Putamen (tissue), 1 donor: ENCODE measurements around the gene HPD.
"Not testable (repeated sequence)": the region's sequence is repeated elsewhere in the genome, so short reads cannot be mapped to it uniquely, and the experiment has no call there.

Experiments
- DNase-seq: peaks from one replicate; pipeline ENCODE4 v3.0.0-alpha.2; 2016; ENCODE audit warnings: low spot score

Gene HPD

DNA sequence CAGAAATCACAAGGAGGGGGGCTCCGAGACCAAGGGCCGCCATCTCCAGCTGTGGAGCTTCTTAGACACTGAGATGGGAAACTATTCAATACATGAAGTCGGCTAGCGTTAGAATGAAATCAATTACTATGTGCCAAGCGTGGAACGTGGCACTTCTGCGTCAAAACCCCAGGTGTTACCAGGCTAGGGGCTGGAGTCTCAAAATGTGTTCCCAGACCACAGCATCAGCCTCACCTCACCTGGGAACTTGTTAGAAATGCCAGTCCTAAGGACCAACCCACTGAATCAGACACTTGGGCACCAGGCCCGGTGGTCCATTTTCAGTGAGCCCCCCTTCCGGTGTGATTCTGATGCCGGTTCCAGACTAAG is 59.9 kb downstream of the HPD start:
- no peak for DNase-seq

DNA sequence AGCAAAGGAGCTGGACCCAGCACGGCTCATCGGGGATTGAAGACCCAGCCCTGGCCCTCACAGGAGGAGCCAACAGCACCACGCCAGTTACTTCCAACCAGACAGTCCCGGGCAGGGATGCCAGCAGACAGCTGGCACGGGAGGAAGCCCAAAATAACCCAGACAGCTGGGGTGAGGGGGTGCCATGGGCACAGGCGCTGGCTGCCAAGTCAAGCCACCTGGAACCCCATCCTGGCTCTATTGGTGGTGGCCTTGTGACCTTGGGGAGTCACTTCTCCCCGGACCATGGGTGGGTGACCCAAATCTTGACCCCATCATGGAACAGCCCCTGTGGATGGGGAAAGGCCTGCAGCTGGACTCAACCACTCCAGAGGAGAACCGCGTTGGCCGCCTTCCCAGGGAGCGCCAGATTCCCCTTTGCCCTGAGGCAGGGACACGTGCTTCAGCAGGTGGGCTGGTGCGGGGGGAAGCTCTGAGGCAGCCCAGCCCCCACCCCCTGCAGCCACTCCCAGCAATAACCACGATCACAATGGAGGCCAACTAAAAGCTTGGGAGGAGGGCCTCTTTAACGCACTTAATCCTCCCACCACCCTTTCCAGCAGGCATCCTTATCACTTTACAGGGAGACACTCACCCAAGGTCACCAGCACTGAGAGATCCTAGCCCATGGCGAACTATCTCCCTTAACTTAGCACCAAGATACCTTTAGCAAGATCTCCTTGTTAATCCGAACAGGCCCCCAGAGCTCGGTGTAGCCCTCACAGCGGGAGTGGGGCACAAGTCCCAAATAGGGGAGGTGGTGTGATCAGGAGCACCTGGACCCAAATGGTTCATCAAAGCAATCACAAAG is 60.5 kb downstream of the HPD start:
- peak; percentile 51 for DNase-seq

DNA sequence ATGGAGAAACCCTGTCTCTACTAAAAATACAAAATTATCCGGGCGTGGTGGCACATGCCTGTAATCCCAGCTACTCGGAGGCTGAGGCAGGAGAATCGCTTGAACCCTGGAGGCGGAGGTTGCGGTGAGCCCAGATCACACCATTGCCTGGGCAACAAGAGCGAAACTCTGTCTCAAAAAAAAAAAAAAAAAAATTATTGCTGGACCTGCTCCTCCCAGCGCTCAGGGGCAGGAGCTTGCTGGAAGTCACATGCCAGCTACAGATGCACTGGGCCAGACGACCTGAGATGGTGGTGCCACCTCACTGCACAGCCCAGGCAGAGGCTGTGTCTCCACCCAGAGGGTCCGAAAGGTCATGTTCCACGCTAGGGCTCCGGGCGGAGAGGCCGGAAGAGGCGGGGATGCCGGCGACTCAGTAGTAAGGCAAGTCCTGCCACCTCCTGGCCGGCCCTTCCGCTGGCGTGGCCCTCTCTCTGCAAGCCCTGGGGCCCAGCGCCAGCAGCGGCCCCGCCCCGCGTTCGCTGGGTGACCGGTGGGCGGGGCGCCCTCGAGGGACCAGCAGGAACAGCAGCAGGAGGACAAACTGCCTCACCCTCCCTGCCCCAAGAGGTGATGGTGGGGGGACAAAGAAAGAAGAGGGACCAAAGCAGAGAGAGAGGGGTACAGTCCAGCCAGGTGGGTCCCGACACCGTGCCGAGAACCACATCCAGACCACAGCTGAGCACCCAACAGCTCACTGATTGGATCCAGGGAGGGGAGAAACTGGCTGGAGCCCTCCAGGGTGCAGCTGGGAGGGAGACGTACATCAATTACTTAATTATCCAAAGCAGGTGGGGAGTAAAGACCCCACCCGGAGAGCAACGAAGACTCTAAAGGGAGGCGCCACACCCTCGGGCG is 61.6 kb downstream of the HPD start:
- peak; percentile 81 for DNase-seq

DNA sequence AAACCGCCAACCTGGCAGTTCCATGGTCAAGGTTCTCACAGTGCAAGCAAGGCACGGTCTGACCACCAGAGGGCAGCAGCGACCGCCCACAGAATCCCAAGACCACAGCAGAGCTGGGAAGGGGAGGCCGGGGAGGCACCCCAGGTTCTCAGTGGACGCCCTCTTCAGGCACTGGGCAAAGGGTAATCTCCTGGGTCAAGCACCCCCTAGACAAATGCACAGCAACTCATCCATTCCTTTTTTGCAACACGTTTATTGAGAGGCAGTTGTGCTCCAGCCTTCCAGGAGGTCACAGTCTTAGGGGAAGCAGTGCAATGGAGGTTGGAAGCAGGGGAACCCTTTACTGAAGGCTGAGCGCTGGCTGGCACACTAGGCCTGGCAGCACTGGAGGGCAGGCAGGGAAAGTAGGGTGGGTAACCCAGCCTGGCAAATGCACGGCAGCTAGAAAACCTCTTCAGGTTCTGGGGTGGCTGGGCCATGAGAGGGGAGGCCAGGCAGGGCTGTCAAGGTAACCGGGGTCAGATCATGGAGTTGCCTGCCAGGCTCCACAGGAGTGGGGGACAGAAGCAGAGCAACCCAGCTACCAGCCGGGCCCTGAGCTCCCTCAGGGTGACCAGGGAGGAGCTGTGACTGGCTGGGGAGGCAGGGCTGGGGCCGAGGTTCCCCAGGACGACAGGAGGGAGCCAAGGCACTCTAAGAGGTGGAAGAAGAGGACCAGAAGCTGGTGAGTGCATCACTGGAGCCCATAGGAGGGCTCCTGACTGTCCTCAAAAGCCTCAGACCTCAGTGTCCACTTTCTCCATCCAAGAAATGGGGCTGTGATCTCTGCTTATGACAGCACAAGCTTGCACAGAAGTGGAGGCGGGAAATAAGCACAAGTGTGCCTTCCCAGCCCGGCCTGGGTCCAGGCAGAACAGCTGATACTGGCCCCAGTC is 63.4 kb downstream of the HPD start:
- DNase-seq: peak; percentile 80

DNA sequence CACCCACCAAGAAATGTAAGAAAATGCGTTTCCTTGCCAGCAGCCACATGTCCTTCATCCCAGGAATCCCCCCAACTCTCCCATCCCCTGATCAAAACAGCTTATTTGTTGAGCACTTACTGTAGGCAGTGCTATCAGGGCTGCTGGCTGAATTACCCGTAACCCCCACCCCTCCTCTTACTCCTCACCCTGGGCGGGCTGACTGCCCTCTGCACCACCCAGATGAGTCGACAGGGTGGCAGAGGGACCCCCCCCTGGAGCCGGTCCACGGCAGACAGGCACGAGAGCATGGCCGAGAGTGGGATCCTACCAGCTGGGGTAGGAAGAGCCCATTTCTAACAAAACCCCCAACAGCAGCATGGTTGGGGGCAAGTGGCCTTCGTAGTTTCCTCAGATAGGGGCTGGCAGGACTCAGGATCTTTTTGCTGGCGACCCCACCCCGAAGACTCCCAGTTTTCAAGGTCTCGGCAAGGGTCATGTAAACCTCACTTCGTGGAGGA is 64.1 kb downstream of the HPD start:
- DNase-seq: no peak

DNA sequence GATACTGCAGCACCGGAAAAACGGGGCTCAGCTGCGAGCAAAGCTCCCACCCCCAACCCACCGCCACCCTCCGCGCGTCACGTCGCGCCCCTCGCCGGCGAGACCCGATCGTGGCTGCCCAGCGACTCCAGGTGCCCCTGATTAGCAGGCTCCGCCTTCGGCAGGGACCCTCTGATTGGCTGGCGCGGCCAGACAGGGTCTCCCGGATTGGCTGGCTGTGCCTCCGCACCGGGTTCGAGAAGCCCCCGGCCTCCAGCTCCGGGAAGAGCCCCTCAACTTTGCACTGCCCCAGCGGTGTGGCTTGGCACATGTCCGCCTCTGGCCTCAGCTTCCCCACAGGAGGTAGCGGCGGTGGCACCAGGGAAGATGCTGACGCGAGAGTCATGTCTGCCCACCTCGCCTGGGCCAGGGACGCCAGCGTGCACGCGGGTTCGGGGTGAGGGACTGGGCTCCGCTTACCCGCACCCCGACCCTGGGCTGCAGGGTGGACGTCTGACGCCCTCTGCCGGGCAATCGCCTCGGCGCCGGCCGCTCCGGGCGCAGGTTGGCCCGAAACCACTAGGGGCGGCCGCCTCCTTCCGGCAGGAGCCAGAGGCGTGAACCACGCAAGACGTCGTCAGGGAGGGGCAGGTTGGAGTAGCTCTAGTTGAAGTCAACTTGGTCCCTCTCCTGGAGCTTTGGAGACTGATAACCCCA is 64.7 kb downstream of the HPD start:
- peak; percentile 80 for DNase-seq

DNA sequence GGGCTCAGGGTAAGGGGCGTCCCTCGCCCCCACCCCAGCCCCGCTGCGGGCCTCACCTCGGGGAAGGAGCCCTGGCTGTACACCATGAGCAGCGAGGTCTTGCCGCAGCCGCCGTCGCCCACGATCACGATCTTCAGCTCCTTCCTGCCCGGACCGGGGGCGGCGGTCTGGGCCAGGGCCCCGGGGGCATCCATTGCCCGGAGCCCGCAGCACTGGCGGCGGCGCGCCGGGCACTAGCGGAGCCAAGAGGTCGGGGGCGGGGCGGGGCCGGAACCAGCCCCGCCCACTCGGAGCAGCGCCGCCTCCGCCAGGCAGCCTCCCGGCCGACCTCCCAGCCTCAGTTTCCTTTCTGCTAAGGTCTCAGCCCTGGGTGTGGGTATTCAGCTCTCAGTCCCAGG is 65.2 kb downstream of the HPD start, which contains the start of gene RHOF:
TSS of gene RHOF (minus strand) at position 249 of the 398 bp plus-strand sequence. CDS start at position 194, 55 bp downstream.
- no peak for DNase-seq

DNA sequence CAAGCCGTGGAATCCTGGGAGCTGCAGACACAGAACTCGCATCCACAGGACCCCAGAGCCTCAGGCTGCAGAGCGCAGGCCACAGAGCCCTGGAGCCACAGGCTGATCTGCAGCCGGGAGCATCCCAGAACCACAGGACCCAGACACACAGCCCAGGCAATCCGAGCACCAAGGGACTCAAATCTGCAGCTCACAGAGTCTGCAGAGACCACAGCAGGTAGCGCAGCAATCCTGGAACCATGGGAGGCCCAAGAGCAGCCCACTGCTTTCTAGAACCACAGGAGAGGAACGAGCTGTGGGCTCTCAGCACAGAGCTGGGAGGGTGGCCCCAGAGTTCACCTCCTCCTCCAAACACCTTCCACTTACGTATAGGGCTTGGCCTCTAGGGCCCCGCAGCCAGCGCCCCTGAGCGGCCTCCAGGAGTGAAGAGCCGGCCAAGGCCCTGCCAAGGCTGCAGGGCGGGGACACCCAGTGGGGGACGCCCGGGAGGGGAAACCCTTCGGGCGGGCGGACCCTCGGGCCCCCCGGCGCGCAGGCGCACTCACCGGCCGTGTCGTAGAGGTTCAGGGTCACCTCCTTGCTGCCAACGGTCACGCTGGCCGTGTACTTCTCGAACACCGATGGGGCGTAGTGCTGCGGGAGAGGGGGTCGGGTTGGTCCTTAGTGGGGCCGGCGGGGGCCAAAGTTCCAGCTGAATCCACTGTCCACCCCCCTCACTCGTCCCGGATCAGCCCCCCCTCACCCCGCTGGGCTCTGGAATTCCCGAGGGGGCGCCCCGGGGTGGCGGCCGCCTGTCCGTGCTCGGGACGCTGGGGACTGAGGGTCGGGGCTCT is 65.8 kb downstream of the HPD start:
- no peak for DNase-seq

DNA sequence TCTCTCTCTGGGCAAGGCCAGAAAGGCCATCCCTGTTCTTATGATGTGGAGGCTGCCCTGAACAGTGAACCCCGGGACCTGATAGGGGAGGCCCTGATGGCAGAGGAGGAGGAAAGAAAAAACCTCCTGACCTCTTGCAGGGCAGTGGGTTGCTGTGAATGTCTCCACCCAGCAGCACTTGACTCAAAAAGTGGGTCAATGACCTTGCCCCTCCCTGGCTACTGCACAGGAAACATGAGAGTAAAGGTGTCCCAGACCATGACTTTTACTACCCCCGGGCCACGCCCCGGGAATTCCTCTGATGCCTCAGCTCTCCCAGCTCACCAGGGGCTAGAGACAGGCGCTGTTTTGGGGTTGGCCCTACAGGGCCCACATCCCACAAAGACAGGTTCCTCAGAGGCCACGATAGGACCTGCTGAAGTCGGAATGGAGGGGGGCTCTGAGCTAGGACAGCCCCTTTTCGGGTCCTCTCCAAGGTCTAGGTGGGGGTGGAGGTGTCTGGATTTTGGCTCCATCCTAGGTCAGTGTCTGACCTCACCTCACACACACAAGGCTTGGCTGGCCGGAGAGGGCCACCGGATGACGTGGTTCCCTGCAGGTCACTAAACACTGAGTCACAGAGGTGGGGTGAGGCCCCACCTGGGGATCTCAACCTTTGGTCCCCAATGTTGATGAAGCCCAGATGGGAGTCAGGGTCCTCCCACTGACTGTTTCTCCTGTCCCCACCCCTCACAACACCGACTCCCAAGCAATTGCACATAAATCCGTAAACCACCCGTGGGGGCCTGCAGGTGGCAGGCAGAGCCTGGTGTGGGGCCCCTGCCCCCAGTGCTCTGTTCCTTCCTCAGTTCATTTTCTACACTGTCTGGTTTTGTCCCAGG is 66.7 kb downstream of the HPD start:
- DNase-seq: no peak

DNA sequence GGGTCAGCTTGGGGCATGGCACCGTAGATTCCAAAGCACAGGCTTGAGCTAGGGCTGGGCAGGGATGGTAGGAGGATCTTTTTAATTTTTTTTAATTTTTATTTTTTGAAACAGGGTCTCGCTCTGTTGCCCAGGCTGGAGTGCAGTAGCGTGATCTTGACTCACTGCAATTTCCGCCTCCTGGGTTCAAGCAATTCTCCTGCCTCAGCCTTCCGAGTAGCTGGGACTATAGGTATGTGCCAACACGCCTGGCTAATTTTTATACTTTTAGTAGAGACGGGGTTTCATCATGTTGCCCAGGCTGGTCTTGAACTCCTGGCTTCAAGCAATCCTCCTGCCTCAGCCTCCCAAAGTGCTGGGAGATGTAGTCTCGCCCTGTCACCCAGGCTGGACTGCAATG is 67.9 kb downstream of the HPD start:
- not testable (repeated sequence) for DNase-seq

DNA sequence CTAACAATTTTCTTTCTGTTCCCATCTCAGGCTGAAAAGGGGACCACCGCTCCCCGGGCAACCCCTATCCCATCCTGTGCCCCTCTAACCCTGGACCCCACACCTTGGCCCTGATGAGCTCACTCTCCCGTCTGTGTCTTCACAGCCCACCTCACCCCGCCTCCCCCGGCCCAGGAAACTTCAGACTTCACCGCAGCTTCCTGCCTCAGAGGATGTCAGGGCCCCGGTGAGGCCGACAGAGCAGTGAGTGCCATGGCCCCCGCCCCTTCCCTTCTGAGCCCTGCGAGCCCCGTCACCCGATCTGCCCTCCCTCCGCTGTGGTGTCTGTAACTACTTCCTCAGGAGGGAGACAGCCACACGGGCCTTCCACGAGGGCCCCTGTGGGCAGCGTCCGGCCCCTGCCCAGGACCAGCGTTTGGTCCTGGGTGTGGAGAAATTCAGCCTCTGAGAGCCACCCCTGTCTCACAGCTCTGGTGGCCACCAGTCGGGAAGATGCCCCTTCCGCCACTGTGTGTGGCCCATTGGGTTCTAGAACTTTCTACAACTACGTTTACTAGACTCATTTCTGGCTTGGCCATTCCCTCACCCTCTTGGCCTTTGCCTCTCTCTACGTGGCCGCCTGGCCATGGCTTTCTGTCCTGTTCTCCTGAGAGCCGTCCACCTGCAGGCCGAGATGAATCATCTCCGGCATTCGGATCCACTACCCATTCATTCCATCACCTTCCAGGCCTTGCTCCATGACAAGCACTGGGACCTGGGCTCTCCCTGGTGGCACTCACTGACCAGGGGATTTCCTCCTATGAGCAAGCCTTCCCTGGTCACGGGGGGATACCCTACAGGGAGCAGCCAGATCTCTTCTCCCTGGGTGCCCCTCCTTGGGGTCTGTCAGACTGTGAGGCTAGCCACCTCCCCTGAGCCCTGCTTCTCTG is 68.6 kb downstream of the HPD start:
- DNase-seq: no peak
